Measurements from ENCODE around the gene TNS1.

GRCh38 chr2:217868911-217869334 is 133.9 kb downstream of the TNS1 start:
- TF ChIP-seq CTCF (IDR thresholded peaks at IDR 0.05) (no peak), EP300 (IDR thresholded peaks at IDR 0.05) (no peak), POLR2A (IDR thresholded peaks at IDR 0.05) (no peak)

All from tibial nerve (tissue), 4 donors.